Endothelial cell of umbilical vein (primary cell): ENCODE data around the gene RGS12. TPM values are rescaled to one million over a fixed set of nuclear protein-coding genes. Genes with fewer than 3 reads are reported as not detected.

ENCODE experiments used
- BruUV-seq: library from RNA; stranded (reverse); fragments of 400-500 nt; replicated peaks from 2 replicates; lab custom pipeline; 2021; lab: Mats Ljungman, UMichigan
- CTCF ChIA-PET: fragments of 300-600, 350-600 bp; sonication (Branson Sonifier 250); formaldehyde crosslinking; loops from one replicate; lab custom pipeline; 2021; ENCODE audit warnings: antibody characterized with exemption, inconsistent platforms; lab: Charles Lee
- POLR2A ChIA-PET: fragments of 300-600, 350-600 bp; sonication (Branson Sonifier 250); formaldehyde crosslinking; loops from one replicate; lab custom pipeline; 2021; ENCODE audit warnings: antibody characterized with exemption, inconsistent platforms; lab: Charles Lee
- DNase-seq: peaks from one replicate; pipeline ENCODE4 v3.0.0-alpha.2; 2011; ENCODE audit warnings: low read depth, low spot score
- FAIRE-seq: peaks from 2 replicates; lab custom pipeline; 2011; peaks lifted over from hg19 to GRCh38; lab: Jason Lieb, UNC
- H2AFZ ChIP-seq: 2 replicates; pipeline ENCODE4 v1.6.0; 2012; ENCODE audit warnings: low read depth, low read length, control low read depth, inconsistent platforms
- H3K27ac ChIP-seq: 2 replicates; pipeline ENCODE4 v1.5.1; 2011; ENCODE audit warnings: low read depth, mild to moderate bottlenecking, control low read depth, low read length, moderate library complexity; ENCODE audit not compliant: insufficient read depth
- H3K27me3 ChIP-seq, 2 experiments: 2 replicates each; pipeline versions ENCODE4 v1.6.0 to v1.6.1; 2011; ENCODE audit warnings: low read length in 2 of 2, mixed read lengths in 1 of 2; ENCODE audit not compliant: control insufficient read depth in 2 of 2, insufficient read depth in 2 of 2
- H3K36me3 ChIP-seq, 2 experiments: 2 replicates in 1 of 2; 3 replicates in 1 of 2; pipeline ENCODE4 v1.5.1; 2011; ENCODE audit warnings: low read length in 2 of 2, mild to moderate bottlenecking in 1 of 2, moderate library complexity in 1 of 2; ENCODE audit not compliant: control insufficient read depth in 2 of 2, insufficient read depth in 2 of 2; ENCODE audit errors: extremely low read depth in 1 of 2
- H3K4me1 ChIP-seq: 3 replicates; pipeline ENCODE4 v1.5.1; 2011; ENCODE audit warnings: mild to moderate bottlenecking, low read length; ENCODE audit not compliant: control insufficient read depth, insufficient read depth; ENCODE audit errors: extremely low read depth
- H3K4me2 ChIP-seq: 2 replicates; pipeline ENCODE4 v1.6.1; 2011; ENCODE audit warnings: low read length, control low read depth, mixed read lengths; ENCODE audit not compliant: insufficient read depth
- H3K4me3 ChIP-seq, 3 experiments: fragments of 200-600 bp in 1 of 3; sonication (generic), shearing (Covaris generic) in 1 of 3; replicated peaks in 1 of 3; 2 replicates each; pipeline ENCODE4 v1.5.1; 2011 to 2016; ENCODE audit warnings: control low read depth in 3 of 3, low read length in 3 of 3, mild to moderate bottlenecking in 2 of 3, inconsistent platforms in 1 of 3, low read depth in 1 of 3, moderate library complexity in 1 of 3; ENCODE audit not compliant: insufficient read depth in 1 of 3
- H3K79me2 ChIP-seq: 2 replicates; pipeline ENCODE4 v1.6.0; 2012; ENCODE audit warnings: low read length, inconsistent platforms; ENCODE audit not compliant: control insufficient read depth, insufficient read depth
- H3K9ac ChIP-seq: replicated peaks from 2 replicates; pipeline ENCODE3; 2011; ENCODE audit warnings: low read length, control low read depth; ENCODE audit not compliant: insufficient read depth; ENCODE audit errors: extremely low read depth
- H3K9me1 ChIP-seq: replicated peaks from 3 replicates; pipeline ENCODE4 v1.6.0; 2011; ENCODE audit warnings: mild to moderate bottlenecking, low read length; ENCODE audit not compliant: control insufficient read depth, insufficient read depth; ENCODE audit errors: extremely low read depth
- H3K9me3 ChIP-seq: replicated peaks from 2 replicates; pipeline ENCODE4 v1.5.1; 2012; ENCODE audit warnings: low read length, inconsistent platforms; ENCODE audit not compliant: control insufficient read depth, insufficient read depth
- H4K20me1 ChIP-seq: replicated peaks from 2 replicates; pipeline ENCODE3; 2011; ENCODE audit warnings: mild to moderate bottlenecking, low read length; ENCODE audit not compliant: control insufficient read depth, insufficient read depth; ENCODE audit errors: extremely low read depth
- CTCF ChIP-seq, 2 donors: IDR thresholded peaks; 1 replicate in 1 of 2; 2 replicates in 1 of 2; pipeline ENCODE4 v1.5.1; 2011; ENCODE audit warnings: low read length in 2 of 2, mild to moderate bottlenecking in 2 of 2, moderate library complexity in 2 of 2, control low read depth in 1 of 2, inconsistent platforms in 1 of 2, low read depth in 1 of 2; ENCODE audit not compliant: insufficient read depth in 1 of 2; ENCODE audit errors: extremely low read depth in 1 of 2
- EZH2 ChIP-seq: IDR thresholded peaks from 2 replicates; pipeline ENCODE4 v1.6.1; 2012; ENCODE audit warnings: borderline replicate concordance, low read depth, mild to moderate bottlenecking, moderate library complexity, low read length, inconsistent platforms; ENCODE audit not compliant: severe bottlenecking
- FOS ChIP-seq: IDR thresholded peaks from 2 replicates; pipeline ENCODE4 v1.6.1; 2011; ENCODE audit warnings: mild to moderate bottlenecking, low read length, moderate library complexity, borderline replicate concordance; ENCODE audit not compliant: insufficient read depth
- GATA2 ChIP-seq: IDR thresholded peaks from 2 replicates; pipeline ENCODE4 v1.7.0; 2011; ENCODE audit warnings: low read depth, mild to moderate bottlenecking, moderate library complexity, mixed read lengths, low read length; ENCODE audit not compliant: insufficient read length, insufficient read depth
- JUN ChIP-seq: IDR thresholded peaks from 2 replicates; pipeline ENCODE4 v1.6.1; 2011; ENCODE audit warnings: borderline replicate concordance, low read depth; ENCODE audit not compliant: insufficient read length, insufficient read depth
- MYC ChIP-seq: IDR thresholded peaks from one replicate; pipeline ENCODE4 v1.6.1; 2011; ENCODE audit warnings: mild to moderate bottlenecking, low read depth, low read length
- POLR2A ChIP-seq: IDR thresholded peaks from 2 replicates; pipeline ENCODE4 v1.6.1; 2012; ENCODE audit warnings: low read depth, mild to moderate bottlenecking, control low read depth, low read length
- POLR2AphosphoS5 ChIP-seq: IDR thresholded peaks from 2 replicates; pipeline ENCODE4 v1.6.1; 2012; ENCODE audit warnings: low read depth, mild to moderate bottlenecking, control low read depth, low read length, moderate library complexity; ENCODE audit not compliant: insufficient read depth
- dilution Hi-C: fragments of 300-500 bp; cut with MboI; formaldehyde crosslinking; loops from one replicate; pipeline ENCODE4 v1.15.0; 2019; ENCODE audit warnings: low sequenced_read_pairs; ENCODE audit not compliant: extremely low pct_ligation_motif_present
- intact Hi-C: fragments of 100-400 bp; cut with micrococcal nuclease; formaldehyde crosslinking; loops from one replicate; pipeline ENCODE4 v1.10.0; 2022
- polyA plus RNA-seq, 4 experiments: library from polyadenylated mRNA; depleted of rRNA in 3 of 4; stranded (reverse) in 3 of 4; unstranded in 1 of 4; fragments of >200 nt; gene quantifications; 2 replicates each; pipeline versions ENCODE4 v1.2.1 to v1.2.3, GENCODE V29; 2011 to 2012; ENCODE audit warnings: missing spikeins in 1 of 4
- total RNA-seq: library from RNA; stranded (reverse); gene quantifications from 2 replicates; pipeline ENCODE4 v1.2.3, GENCODE V29; 2021
- TF ChIP-seq, protein P1 (sequence below): IDR thresholded peaks from 2 replicates; pipeline ENCODE4 v1.6.1; 2011; ENCODE audit not compliant: insufficient read depth, insufficient read length

The RGS12 gene
- total and polyA plus RNA-seq, 2 donors (not counting 3 experiments of a cell fraction or from before 2014, with no cell fraction given) = 65.2 to 75.4 TPM

DNA sequence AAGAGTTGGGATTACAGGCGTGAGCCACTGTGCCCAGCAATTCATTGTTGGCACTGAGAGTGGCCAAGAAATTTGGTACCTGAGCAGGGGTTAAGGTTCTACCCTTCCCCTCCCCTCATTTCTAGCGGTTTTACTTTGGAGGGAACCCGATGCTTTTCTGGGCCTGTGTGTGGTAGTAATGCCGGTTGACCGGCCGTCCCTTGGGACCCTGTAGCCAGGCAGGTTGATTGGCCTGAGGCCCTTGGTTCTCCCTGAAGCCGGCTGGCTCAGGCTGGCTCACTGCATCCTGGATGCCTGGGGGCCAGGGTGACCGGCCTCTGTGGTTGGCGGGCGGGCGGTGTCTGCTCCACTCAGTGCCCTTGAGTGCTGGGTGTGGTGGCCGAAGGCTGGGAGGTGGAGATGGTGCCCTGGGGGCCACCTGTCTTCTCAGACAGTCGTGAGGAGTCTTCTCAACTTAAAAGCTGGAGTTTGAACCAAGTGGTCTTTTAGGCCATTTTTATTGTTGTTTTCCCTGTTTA is 45.6 kb downstream of the RGS12 start:
- dilution Hi-C loops = no loop called here
- FAIRE-seq = no peak
- no peaks in the 10 kb centered on the region for H3K27me3 ChIP-seq

GRCh38 chr4:3338976-3339531 is 46.2 kb downstream of the RGS12 start:
- Histone ChIP-seq H3K4me2 (no peak overlapping the region), H4K20me1 (no peaks in the 10 kb centered on the region), H3K27ac (no peak overlapping the region), H3K27me3 (no peaks in the 10 kb centered on the region), H3K4me3 (no peak overlapping the region), H3K36me3 (peaks cover 0 to 1% of the 10 kb centered on the region in 2 experiments), H3K9me3 (no peaks in the 10 kb centered on the region), H2AFZ (no peak overlapping the region), H3K9ac (no peak overlapping the region), H3K4me1 (peaks cover 26% of the 10 kb centered on the region), H3K9me1 (no peaks in the 10 kb centered on the region), H3K79me2 (peaks cover 26% of the 10 kb centered on the region)
- dilution Hi-C loops (no loop called here), intact Hi-C loops (no loop called here)
- TF ChIP-seq FOS (no peak), CTCF (IDR thresholded peaks at IDR 0.05; ENCODE audit: extremely low read depth in 1 of 2, insufficient read depth in 1 of 2, low read depth in 1 of 2, low read length in 2 of 2) (no peak), EZH2 (no peak), GATA2 (no peak), MYC (no peak), POLR2AphosphoS5 (no peak), POLR2A (no peak), JUN (no peak)
- TF ChIP-seq, protein P1, sequence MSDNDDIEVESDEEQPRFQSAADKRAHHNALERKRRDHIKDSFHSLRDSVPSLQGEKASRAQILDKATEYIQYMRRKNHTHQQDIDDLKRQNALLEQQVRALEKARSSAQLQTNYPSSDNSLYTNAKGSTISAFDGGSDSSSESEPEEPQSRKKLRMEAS = no peak
- POLR2A ChIA-PET = no interaction called here
- DNase-seq (no peak), FAIRE-seq (no peak)
- CTCF ChIA-PET = no interaction called here
- no TSS peak for BruUV-seq

More for the DNA sequence above, 45.6 kb downstream of the RGS12 start:
- intact Hi-C loops = no loop called here
- POLR2A ChIA-PET = no interaction called here
- no peak for DNase-seq
- CTCF ChIA-PET = interaction anchor here (1.2 kb wide), 1 partner anchor 8 kb away, joined by 4 read pairs; no protein-coding TSS in a partner anchor
- peaks cover 25% of the 10 kb centered on the region for H3K4me1 ChIP-seq
- no peaks in the 10 kb centered on the region for H3K36me3 ChIP-seq
- no peak overlapping the region for H3K9ac ChIP-seq
- H2AFZ ChIP-seq = no peak overlapping the region
- H3K4me3 ChIP-seq = no peak overlapping the region
- no peak overlapping the region for H3K27ac ChIP-seq
- no peaks in the 10 kb centered on the region for H3K9me1 ChIP-seq
- H3K4me2 ChIP-seq = no peak overlapping the region
- H3K79me2 ChIP-seq = peaks cover 23% of the 10 kb centered on the region
- H4K20me1 ChIP-seq = no peaks in the 10 kb centered on the region
- no peak for TF ChIP-seq MYC
- TF ChIP-seq GATA2 = no peak
- TF ChIP-seq POLR2A = no peak
- TF ChIP-seq JUN = no peak
- TF ChIP-seq, protein P1 = no peak
- TF ChIP-seq FOS = no peak
- no peaks in the 10 kb centered on the region for H3K9me3 ChIP-seq
- no TSS peak for BruUV-seq
